ENCODE data around the gene TXN2. TPM values are rescaled to one million over a fixed set of nuclear protein-coding genes. Genes with fewer than 3 reads are reported as not detected.
"Not testable (repeated sequence)": the region's sequence is repeated elsewhere in the genome, so short reads cannot be mapped to it uniquely, and the experiment has no call there.

TXN2 gene
- total and polyA plus RNA-seq, 7 experiments from 2014 or later = 35.5 to 154 (median 44.1) TPM

DNA sequence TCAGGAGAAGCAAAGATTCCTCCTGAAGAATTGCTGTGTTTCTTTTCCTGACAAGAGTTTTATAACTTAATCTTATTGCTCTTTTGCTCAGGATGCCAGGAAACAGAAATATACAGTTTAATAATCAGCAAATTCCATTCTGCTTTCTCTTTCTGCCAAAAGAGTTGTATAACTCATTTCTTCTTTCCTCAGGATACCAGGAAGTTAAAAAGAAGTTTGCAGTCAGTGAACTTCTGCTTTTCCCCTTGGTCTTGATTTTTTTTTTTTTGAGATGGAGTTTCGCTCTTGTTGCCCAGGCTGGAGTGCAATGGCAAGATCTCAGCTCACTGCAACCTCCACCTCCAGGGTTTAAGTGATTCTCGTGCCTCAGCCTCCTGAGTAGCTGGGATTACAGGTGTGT is 38.5 kb upstream of the TXN2 start:
- H3K9me3 Mint-ChIP-seq; H3K9me3 ChIP-seq (ENCODE audit: control insufficient read depth in 2 of 3, low read length in 3 of 3); H3K27me3 Mint-ChIP-seq; POLR2A ChIA-PET; ATAC-seq; DNase-seq; H3K27ac Mint-ChIP-seq; H3K4me1 Mint-ChIP-seq; H3K27me3 ChIP-seq (ENCODE audit: control insufficient read depth in 2 of 2, insufficient read depth in 2 of 2, low read length in 2 of 2); H3K4me1 ChIP-seq (ENCODE audit: control insufficient read depth in 2 of 2, insufficient read depth in 2 of 2, low read length in 2 of 2); H3K27ac ChIP-seq (ENCODE audit: low read depth, low read length); H3K4me3 Mint-ChIP-seq; H3K4me3 ChIP-seq (ENCODE audit: low read length): not testable (repeated sequence)
- intact Hi-C loops (cut with micrococcal nuclease) = loop anchor here in 1 of 2 donors (10.0 kb wide), 1 partner anchor 965 kb away; the partner anchor contains the start of gene MFNG
- peaks cover 46 to 100% (median 57%) of the 10 kb centered on the region in 3 experiments for H3K36me3 ChIP-seq (ENCODE audit: control insufficient read depth in 2 of 3, insufficient read depth in 3 of 3, low read length in 3 of 3)
- CTCF ChIA-PET = interaction anchor here (1.5 kb wide), 1 partner anchor 9 kb away, joined by 3 read pairs; no protein-coding TSS in a partner anchor
- peaks cover 17 to 70% (median 47%) of the 10 kb centered on the region in 5 donors for H3K36me3 Mint-ChIP-seq

DNA sequence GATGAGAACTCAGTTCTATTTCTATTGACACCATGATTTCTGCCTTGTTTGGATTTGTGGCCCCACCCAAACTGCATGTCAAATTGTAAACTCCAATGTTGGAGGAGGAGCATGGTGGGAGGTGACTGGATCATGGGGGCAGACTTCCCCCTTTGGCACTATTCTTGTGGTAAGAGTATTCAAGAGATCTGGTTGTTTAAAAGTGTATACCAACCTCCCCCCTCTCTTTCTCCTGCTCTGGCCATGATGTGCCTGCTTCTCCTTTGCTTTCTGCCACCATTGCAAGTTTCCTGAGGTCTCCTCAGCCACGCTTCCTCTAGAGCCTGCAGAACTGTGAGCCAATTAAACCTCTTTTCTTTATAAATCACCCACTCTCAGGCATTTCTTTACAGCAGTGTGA is 33.3 kb upstream of the TXN2 start:
- Histone ChIP-seq H3K4me3 (ENCODE audit: low read length) (no peak overlapping the region), H3K27ac (ENCODE audit: low read depth, low read length) (no peak overlapping the region), H3K4me1 (ENCODE audit: control insufficient read depth in 2 of 2, insufficient read depth in 2 of 2, low read length in 2 of 2) (no peaks in the 10 kb centered on the region), H3K27me3 (ENCODE audit: control insufficient read depth in 2 of 2, insufficient read depth in 2 of 2, low read length in 2 of 2) (no peaks in the 10 kb centered on the region), H3K36me3 (ENCODE audit: control insufficient read depth in 2 of 3, insufficient read depth in 3 of 3, low read length in 3 of 3) (peaks cover 34 to 92% (median 52%) of the 10 kb centered on the region in 3 experiments), H3K9me3 (ENCODE audit: control insufficient read depth in 2 of 3, low read length in 3 of 3) (no peaks in the 10 kb centered on the region)
- Mint-ChIP-seq H3K27ac (peak overlapping the region in 1 of 9 donors; percentile 72), H3K27me3 (no peaks in the 10 kb centered on the region), H3K9me3 (no peaks in the 10 kb centered on the region), H3K4me3 (no peak overlapping the region), H3K36me3 (peaks cover 31 to 72% (median 50%) of the 10 kb centered on the region in 5 donors), H3K4me1 (peaks cover 4 to 13% (median 7%) of the 10 kb centered on the region in 7 donors)
- CTCF ChIA-PET = no interaction called here
- no peak for DNase-seq
- POLR2A ChIA-PET = no interaction called here
- no peak for ATAC-seq
- intact Hi-C loops (cut with micrococcal nuclease) = no loop called here

GRCh38 chr22:36512991-36513390 is 31.6 kb upstream of the TXN2 start:
- CTCF ChIA-PET = interaction anchor here (1.2 kb wide), 1 partner anchor 10 kb away, joined by 3 read pairs; no protein-coding TSS in a partner anchor
- POLR2A ChIA-PET = no interaction called here
- H3K27ac Mint-ChIP-seq = peak overlapping the region in 2 of 9 donors; percentile 39 to 43
- H3K9me3 ChIP-seq (ENCODE audit: control insufficient read depth in 2 of 3, low read length in 3 of 3) = no peaks in the 10 kb centered on the region
- DNase-seq (no peak), ATAC-seq (no peak)
- intact Hi-C loops (cut with micrococcal nuclease) = no loop called here
- H3K36me3 ChIP-seq (ENCODE audit: control insufficient read depth in 2 of 3, insufficient read depth in 3 of 3, low read length in 3 of 3) = peaks cover 31 to 75% (median 39%) of the 10 kb centered on the region in 3 experiments
- no peak overlapping the region for H3K4me3 Mint-ChIP-seq
- no peak overlapping the region for H3K4me3 ChIP-seq (ENCODE audit: low read length)
- no peaks in the 10 kb centered on the region for H3K27me3 ChIP-seq (ENCODE audit: control insufficient read depth in 2 of 2, insufficient read depth in 2 of 2, low read length in 2 of 2)
- no peaks in the 10 kb centered on the region for H3K4me1 ChIP-seq (ENCODE audit: control insufficient read depth in 2 of 2, insufficient read depth in 2 of 2, low read length in 2 of 2)
- no peaks in the 10 kb centered on the region for H3K9me3 Mint-ChIP-seq
- peaks cover 4 to 13% (median 7%) of the 10 kb centered on the region in 7 donors for H3K4me1 Mint-ChIP-seq
- H3K36me3 Mint-ChIP-seq = peaks cover 31 to 58% (median 49%) of the 10 kb centered on the region in 5 donors
- no peaks in the 10 kb centered on the region for H3K27me3 Mint-ChIP-seq
- no peak overlapping the region for H3K27ac ChIP-seq (ENCODE audit: low read depth, low read length)

DNA sequence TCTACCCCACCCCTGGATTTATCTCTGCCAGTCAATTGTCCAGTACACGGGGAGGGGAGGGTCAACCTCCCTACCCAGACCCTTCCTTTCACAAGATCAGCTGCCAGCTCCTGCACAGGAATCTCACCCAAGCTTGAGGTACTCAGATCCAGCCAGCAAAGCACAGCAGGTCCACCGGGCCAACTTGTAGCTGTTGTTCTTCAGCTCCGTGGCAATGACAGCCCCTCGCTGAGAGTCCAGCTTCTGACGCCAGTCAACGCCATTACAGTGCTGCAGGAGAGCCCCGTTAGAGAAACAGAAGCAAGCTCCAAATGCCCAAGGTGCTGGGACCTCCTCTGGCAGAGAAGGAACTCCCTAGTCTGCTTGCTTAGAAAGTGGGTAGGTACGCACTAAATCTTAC is 30.9 kb upstream of the TXN2 start:
- peak overlapping the region in 2 of 9 donors; percentile 39 to 70 for H3K27ac Mint-ChIP-seq
- no peak for ATAC-seq
- Histone ChIP-seq H3K4me3 (ENCODE audit: low read length) (no peak overlapping the region), H3K9me3 (ENCODE audit: control insufficient read depth in 2 of 3, low read length in 3 of 3) (no peaks in the 10 kb centered on the region), H3K36me3 (ENCODE audit: control insufficient read depth in 2 of 3, insufficient read depth in 3 of 3, low read length in 3 of 3) (peaks cover 31 to 69% (median 39%) of the 10 kb centered on the region in 3 experiments), H3K4me1 (ENCODE audit: control insufficient read depth in 2 of 2, insufficient read depth in 2 of 2, low read length in 2 of 2) (peaks cover 1 to 3% of the 10 kb centered on the region in 2 donors), H3K27me3 (ENCODE audit: control insufficient read depth in 2 of 2, insufficient read depth in 2 of 2, low read length in 2 of 2) (no peaks in the 10 kb centered on the region), H3K27ac (ENCODE audit: low read depth, low read length) (no peak overlapping the region)
- DNase-seq = no peak
- H3K9me3 Mint-ChIP-seq = no peaks in the 10 kb centered on the region
- intact Hi-C loops (cut with micrococcal nuclease) = no loop called here
- H3K27me3 Mint-ChIP-seq = no peaks in the 10 kb centered on the region
- POLR2A ChIA-PET = no interaction called here
- H3K4me3 Mint-ChIP-seq = no peak overlapping the region
- H3K4me1 Mint-ChIP-seq = peaks cover 8 to 16% (median 11%) of the 10 kb centered on the region in 7 donors
- peaks cover 31 to 58% (median 49%) of the 10 kb centered on the region in 5 donors for H3K36me3 Mint-ChIP-seq
- CTCF ChIA-PET = interaction anchor here (1.7 kb wide), 1 partner anchor 12 kb away, joined by 7 read pairs; no protein-coding TSS in a partner anchor

DNA sequence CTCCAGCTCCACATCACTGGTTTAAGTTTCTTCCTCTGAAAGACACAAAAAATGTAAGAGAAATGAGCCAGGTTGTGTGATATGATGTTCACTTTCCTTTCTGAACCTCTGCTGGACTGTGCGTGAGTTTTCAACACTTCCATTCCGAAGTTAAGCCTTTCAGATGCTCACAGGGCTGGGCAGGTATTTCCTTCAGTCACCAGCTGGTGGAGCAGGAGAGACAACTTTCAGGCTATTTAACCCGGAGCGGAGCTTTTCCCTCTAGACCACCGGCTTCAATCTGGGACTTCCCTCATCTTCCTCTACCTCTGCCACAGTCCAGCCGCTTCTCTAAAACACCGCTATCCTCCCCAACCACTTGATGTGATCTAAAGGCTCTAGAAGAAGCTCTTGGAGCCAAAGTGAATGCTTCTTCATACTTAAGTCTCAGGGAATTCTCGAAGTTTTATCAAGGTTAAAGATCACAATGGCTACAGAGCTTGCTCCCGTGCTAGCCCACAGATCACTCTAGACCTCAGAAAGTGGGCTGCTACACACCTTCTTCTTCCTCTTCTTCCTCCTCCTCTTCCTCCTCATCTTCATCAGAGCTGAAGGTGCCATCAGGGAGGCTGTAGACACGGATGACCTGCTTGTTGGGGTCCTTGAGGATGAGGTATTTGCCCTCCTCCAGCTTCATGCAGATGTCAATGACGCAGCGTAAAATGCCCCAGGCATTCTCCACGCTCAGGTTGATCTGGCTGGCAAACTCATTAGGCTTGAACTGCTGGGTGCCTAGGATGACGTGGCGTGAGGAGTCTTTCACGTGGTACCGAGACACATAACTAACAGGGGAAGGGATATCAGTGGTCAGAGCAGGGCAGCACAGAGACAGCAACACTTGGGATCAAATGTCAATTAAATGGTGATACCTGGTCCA is 29.8 kb upstream of the TXN2 start:
- intact Hi-C loops (cut with micrococcal nuclease) = loop anchor here in 1 of 2 donors (1.0 kb wide), 1 partner anchor 18 kb away; the partner anchor contains the start of gene EIF3D
- Mint-ChIP-seq H3K36me3 (peaks cover 27 to 47% (median 40%) of the 10 kb centered on the region in 5 donors), H3K27me3 (no peaks in the 10 kb centered on the region), H3K4me3 (peak overlapping the region in 1 of 10 donors; percentile 9), H3K9me3 (no peaks in the 10 kb centered on the region), H3K27ac (peak overlapping the region in 8 of 9 donors; percentile 2 to 90 (median 52)), H3K4me1 (peaks cover 6 to 18% (median 12%) of the 10 kb centered on the region in 7 donors)
- Histone ChIP-seq H3K4me1 (ENCODE audit: control insufficient read depth in 2 of 2, insufficient read depth in 2 of 2, low read length in 2 of 2) (peaks cover 5 to 10% of the 10 kb centered on the region in 2 donors), H3K9me3 (ENCODE audit: control insufficient read depth in 2 of 3, low read length in 3 of 3) (no peaks in the 10 kb centered on the region), H3K27me3 (ENCODE audit: control insufficient read depth in 2 of 2, insufficient read depth in 2 of 2, low read length in 2 of 2) (no peaks in the 10 kb centered on the region), H3K27ac (ENCODE audit: low read depth, low read length) (no peak overlapping the region), H3K36me3 (ENCODE audit: control insufficient read depth in 2 of 3, insufficient read depth in 3 of 3, low read length in 3 of 3) (peaks cover 20 to 57% (median 32%) of the 10 kb centered on the region in 3 experiments), H3K4me3 (ENCODE audit: low read length) (no peak overlapping the region)
- DNase-seq (peak in 5 of 9 donors; percentile 30 to 40 (median 38)), ATAC-seq (peak; percentile 25)
- ChIA-PET CTCF (interaction anchor here (0.6 to 1.7 kb wide), 6 partner anchors 9 to 474 kb away, joined by 3 to 7 read pairs (median 3); no protein-coding TSS in a partner anchor), POLR2A (interaction anchor here (1.0 to 1.9 kb wide), 3 partner anchors 13 to 96 kb away, joined by 3 to 6 read pairs (median 3); partner anchors contain the start of gene EIF3D)

DNA sequence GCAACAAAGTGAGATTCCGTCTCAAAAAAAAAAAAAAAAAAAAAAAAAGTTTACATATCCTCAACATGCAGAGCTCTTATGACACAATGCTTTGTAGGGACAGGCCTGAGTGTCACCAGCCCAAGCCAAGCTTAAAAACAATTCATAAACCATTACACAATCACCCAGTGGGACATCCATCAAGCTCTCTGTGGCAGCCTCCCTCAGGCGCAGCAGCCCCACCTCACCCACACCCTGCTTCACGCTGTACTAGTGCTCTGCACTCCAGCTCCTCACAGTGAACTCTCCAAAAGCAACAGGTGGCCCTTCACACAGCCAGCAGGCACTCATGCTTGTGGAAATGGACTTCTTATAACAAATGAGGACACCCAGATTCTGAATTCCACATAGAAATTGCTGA is 28.9 kb upstream of the TXN2 start:
- CTCF ChIA-PET = interaction anchor here (0.5 to 1.7 kb wide), 6 partner anchors 10 to 735 kb away, joined by 3 to 7 read pairs (median 3); no protein-coding TSS in a partner anchor
- POLR2A ChIA-PET = interaction anchor here (1.0 to 1.9 kb wide), 3 partner anchors 14 to 95 kb away, joined by 3 to 6 read pairs (median 3); partner anchors contain the start of gene EIF3D
- no peaks in the 10 kb centered on the region for H3K9me3 ChIP-seq (ENCODE audit: control insufficient read depth in 2 of 3, low read length in 3 of 3)
- Mint-ChIP-seq H3K4me1 (peaks cover 6 to 18% (median 16%) of the 10 kb centered on the region in 7 donors), H3K9me3 (no peaks in the 10 kb centered on the region), H3K36me3 (peaks cover 22 to 39% (median 33%) of the 10 kb centered on the region in 5 donors), H3K27ac (peak overlapping the region in 2 of 9 donors; percentile 42 to 85), H3K4me3 (no peak overlapping the region), H3K27me3 (no peaks in the 10 kb centered on the region)
- peaks cover 16 to 49% (median 23%) of the 10 kb centered on the region in 3 experiments for H3K36me3 ChIP-seq (ENCODE audit: control insufficient read depth in 2 of 3, insufficient read depth in 3 of 3, low read length in 3 of 3)
- no peak overlapping the region for H3K27ac ChIP-seq (ENCODE audit: low read depth, low read length)
- ATAC-seq (no peak), DNase-seq (no peak)
- intact Hi-C loops (cut with micrococcal nuclease) = no loop called here
- no peak overlapping the region for H3K4me3 ChIP-seq (ENCODE audit: low read length)
- H3K4me1 ChIP-seq (ENCODE audit: control insufficient read depth in 2 of 2, insufficient read depth in 2 of 2, low read length in 2 of 2) = peaks cover 5 to 11% of the 10 kb centered on the region in 2 donors
- no peaks in the 10 kb centered on the region for H3K27me3 ChIP-seq (ENCODE audit: control insufficient read depth in 2 of 2, insufficient read depth in 2 of 2, low read length in 2 of 2)

All from naive thymus-derived CD4-positive, alpha-beta T cell (primary cell).